ENCODE results near the gene ATAD5.

The ATAD5 gene
- 12.3 to 15.7 (median 12.4) reads per million in 3 donors for total RNA-seq

GRCh38 chr17:30831663-30832437 lies at the start of gene ATAD5:
Gene ATAD5 (plus strand): TSS chr17:30831966. CDS start chr17:30832348, 382 bp downstream.
- H3K4me1 ChIP-seq (ENCODE audit: control insufficient read depth, insufficient read depth, low read length, poor library complexity, severe bottlenecking): peaks cover 5% of the 10 kb centered on the region
- DNase-seq: peak; percentile 74 to 83 (median 80)
- no peaks in the 10 kb centered on the region for H3K36me3 ChIP-seq (ENCODE audit: control insufficient read depth, insufficient read depth, low read length)
- no peaks in the 10 kb centered on the region for H3K27me3 ChIP-seq (replicated peaks; ENCODE audit: control insufficient read depth, insufficient read depth, low read length, poor library complexity, severe bottlenecking)
- peak within 1 kb of the TSS; percentile 94 for H3K4me3 ChIP-seq (ENCODE audit: insufficient read depth, low read depth, low read length, poor library complexity, severe bottlenecking)
- no peaks in the 10 kb centered on the region for H3K9me3 ChIP-seq (ENCODE audit: control insufficient read depth, low read length)
- H3K27ac ChIP-seq (ENCODE audit: insufficient read depth, low read length, poor library complexity, severe bottlenecking): peak within 1 kb of the TSS; percentile 56

GRCh38 chr17:30782206-30782605 lies 49.6 kb upstream of the ATAD5 start:
- H3K36me3 ChIP-seq (ENCODE audit: control insufficient read depth, insufficient read depth, low read length): peaks cover 40% of the 10 kb centered on the region

GRCh38 chr17:30788918-30789317 lies 42.8 kb upstream of the ATAD5 start:
- no peaks in the 10 kb centered on the region for H3K27me3 ChIP-seq (replicated peaks; ENCODE audit: control insufficient read depth, insufficient read depth, low read length, poor library complexity, severe bottlenecking)
- no peaks in the 10 kb centered on the region for H3K9me3 ChIP-seq (ENCODE audit: control insufficient read depth, low read length)
- peaks cover 44% of the 10 kb centered on the region for H3K36me3 ChIP-seq (ENCODE audit: control insufficient read depth, insufficient read depth, low read length)
- no peak for DNase-seq
- H3K4me1 ChIP-seq (ENCODE audit: control insufficient read depth, insufficient read depth, low read length, poor library complexity, severe bottlenecking): no peaks in the 10 kb centered on the region
- no peak overlapping the region for H3K4me3 ChIP-seq (ENCODE audit: insufficient read depth, low read depth, low read length, poor library complexity, severe bottlenecking)
- no peak overlapping the region for H3K27ac ChIP-seq (ENCODE audit: insufficient read depth, low read length, poor library complexity, severe bottlenecking)

More at GRCh38 chr17:30782206-30782605, 49.6 kb upstream of the ATAD5 start:
- Histone ChIP-seq H3K27ac (ENCODE audit: insufficient read depth, low read length, poor library complexity, severe bottlenecking) (no peak overlapping the region), H3K9me3 (ENCODE audit: control insufficient read depth, low read length) (no peaks in the 10 kb centered on the region), H3K4me3 (ENCODE audit: insufficient read depth, low read depth, low read length, poor library complexity, severe bottlenecking) (no peak overlapping the region), H3K27me3 (replicated peaks; ENCODE audit: control insufficient read depth, insufficient read depth, low read length, poor library complexity, severe bottlenecking) (no peaks in the 10 kb centered on the region), H3K4me1 (ENCODE audit: control insufficient read depth, insufficient read depth, low read length, poor library complexity, severe bottlenecking) (no peaks in the 10 kb centered on the region)
- DNase-seq: no peak

- Histone ChIP-seq H3K9me3 (ENCODE audit: control insufficient read depth, low read length) (no peaks in the 10 kb centered on the region), H3K27me3 (replicated peaks; ENCODE audit: control insufficient read depth, insufficient read depth, low read length, poor library complexity, severe bottlenecking) (no peaks in the 10 kb centered on the region), H3K4me3 (ENCODE audit: insufficient read depth, low read depth, low read length, poor library complexity, severe bottlenecking) (no peak overlapping the region), H3K4me1 (ENCODE audit: control insufficient read depth, insufficient read depth, low read length, poor library complexity, severe bottlenecking) (no peaks in the 10 kb centered on the region), H3K27ac (ENCODE audit: insufficient read depth, low read length, poor library complexity, severe bottlenecking) (no peak overlapping the region), H3K36me3 (ENCODE audit: control insufficient read depth, insufficient read depth, low read length) (peaks cover 45% of the 10 kb centered on the region)
- DNase-seq: no peak
These were observed 41.5 kb upstream of the ATAD5 start for GRCh38 chr17:30790279-30790678.

GRCh38 chr17:30793282-30793977 lies 38.3 kb upstream of the ATAD5 start:
- Histone ChIP-seq H3K9me3 (ENCODE audit: control insufficient read depth, low read length) (no peaks in the 10 kb centered on the region), H3K27ac (ENCODE audit: insufficient read depth, low read length, poor library complexity, severe bottlenecking) (no peak overlapping the region), H3K36me3 (ENCODE audit: control insufficient read depth, insufficient read depth, low read length) (peaks cover 63% of the 10 kb centered on the region)

GRCh38 chr17:30794372-30794771 lies 37.4 kb upstream of the ATAD5 start:
- peaks cover 65% of the 10 kb centered on the region for H3K36me3 ChIP-seq (ENCODE audit: control insufficient read depth, insufficient read depth, low read length)
- no peak for DNase-seq

More at GRCh38 chr17:30793282-30793977, 38.3 kb upstream of the ATAD5 start:
- H3K4me1 ChIP-seq (ENCODE audit: control insufficient read depth, insufficient read depth, low read length, poor library complexity, severe bottlenecking): no peaks in the 10 kb centered on the region
- no peak overlapping the region for H3K4me3 ChIP-seq (ENCODE audit: insufficient read depth, low read depth, low read length, poor library complexity, severe bottlenecking)
- no peaks in the 10 kb centered on the region for H3K27me3 ChIP-seq (replicated peaks; ENCODE audit: control insufficient read depth, insufficient read depth, low read length, poor library complexity, severe bottlenecking)
- no peak for DNase-seq

GRCh38 chr17:30796016-30796415 lies 35.8 kb upstream of the ATAD5 start:
- Histone ChIP-seq H3K27me3 (replicated peaks; ENCODE audit: control insufficient read depth, insufficient read depth, low read length, poor library complexity, severe bottlenecking) (no peaks in the 10 kb centered on the region), H3K27ac (ENCODE audit: insufficient read depth, low read length, poor library complexity, severe bottlenecking) (no peak overlapping the region), H3K9me3 (ENCODE audit: control insufficient read depth, low read length) (no peaks in the 10 kb centered on the region), H3K36me3 (ENCODE audit: control insufficient read depth, insufficient read depth, low read length) (peaks cover 78% of the 10 kb centered on the region), H3K4me3 (ENCODE audit: insufficient read depth, low read depth, low read length, poor library complexity, severe bottlenecking) (no peak overlapping the region), H3K4me1 (ENCODE audit: control insufficient read depth, insufficient read depth, low read length, poor library complexity, severe bottlenecking) (no peaks in the 10 kb centered on the region)
- DNase-seq: no peak

More at GRCh38 chr17:30794372-30794771, 37.4 kb upstream of the ATAD5 start:
- H3K4me3 ChIP-seq (ENCODE audit: insufficient read depth, low read depth, low read length, poor library complexity, severe bottlenecking): no peak overlapping the region
- H3K27ac ChIP-seq (ENCODE audit: insufficient read depth, low read length, poor library complexity, severe bottlenecking): no peak overlapping the region
- H3K9me3 ChIP-seq (ENCODE audit: control insufficient read depth, low read length): no peaks in the 10 kb centered on the region
- H3K4me1 ChIP-seq (ENCODE audit: control insufficient read depth, insufficient read depth, low read length, poor library complexity, severe bottlenecking): no peaks in the 10 kb centered on the region
- no peaks in the 10 kb centered on the region for H3K27me3 ChIP-seq (replicated peaks; ENCODE audit: control insufficient read depth, insufficient read depth, low read length, poor library complexity, severe bottlenecking)

GRCh38 chr17:30801671-30802070 lies 30.1 kb upstream of the ATAD5 start:
- Histone ChIP-seq H3K27ac (ENCODE audit: insufficient read depth, low read length, poor library complexity, severe bottlenecking) (no peak overlapping the region), H3K36me3 (ENCODE audit: control insufficient read depth, insufficient read depth, low read length) (peaks cover 63% of the 10 kb centered on the region), H3K4me1 (ENCODE audit: control insufficient read depth, insufficient read depth, low read length, poor library complexity, severe bottlenecking) (peaks cover 8% of the 10 kb centered on the region), H3K27me3 (replicated peaks; ENCODE audit: control insufficient read depth, insufficient read depth, low read length, poor library complexity, severe bottlenecking) (no peaks in the 10 kb centered on the region), H3K9me3 (ENCODE audit: control insufficient read depth, low read length) (no peaks in the 10 kb centered on the region), H3K4me3 (ENCODE audit: insufficient read depth, low read depth, low read length, poor library complexity, severe bottlenecking) (no peak overlapping the region)
- DNase-seq: no peak

- Histone ChIP-seq H3K27me3 (replicated peaks; ENCODE audit: control insufficient read depth, insufficient read depth, low read length, poor library complexity, severe bottlenecking) (no peaks in the 10 kb centered on the region), H3K27ac (ENCODE audit: insufficient read depth, low read length, poor library complexity, severe bottlenecking) (no peak overlapping the region), H3K4me1 (ENCODE audit: control insufficient read depth, insufficient read depth, low read length, poor library complexity, severe bottlenecking) (peaks cover 32% of the 10 kb centered on the region), H3K4me3 (ENCODE audit: insufficient read depth, low read depth, low read length, poor library complexity, severe bottlenecking) (no peak overlapping the region), H3K36me3 (ENCODE audit: control insufficient read depth, insufficient read depth, low read length) (peaks cover 30% of the 10 kb centered on the region), H3K9me3 (ENCODE audit: control insufficient read depth, low read length) (no peaks in the 10 kb centered on the region)
- no peak for DNase-seq
These were observed 25.8 kb upstream of the ATAD5 start for GRCh38 chr17:30805944-30806456.

- H3K9me3 ChIP-seq (ENCODE audit: control insufficient read depth, low read length): no peaks in the 10 kb centered on the region
- H3K36me3 ChIP-seq (ENCODE audit: control insufficient read depth, insufficient read depth, low read length): peaks cover 14% of the 10 kb centered on the region
- no peaks in the 10 kb centered on the region for H3K27me3 ChIP-seq (replicated peaks; ENCODE audit: control insufficient read depth, insufficient read depth, low read length, poor library complexity, severe bottlenecking)
- H3K27ac ChIP-seq (ENCODE audit: insufficient read depth, low read length, poor library complexity, severe bottlenecking): peak overlapping the region; percentile 18
- H3K4me3 ChIP-seq (ENCODE audit: insufficient read depth, low read depth, low read length, poor library complexity, severe bottlenecking): no peak overlapping the region
- no peak for DNase-seq
- peaks cover 46% of the 10 kb centered on the region for H3K4me1 ChIP-seq (ENCODE audit: control insufficient read depth, insufficient read depth, low read length, poor library complexity, severe bottlenecking)
These were observed 23.9 kb upstream of the ATAD5 start for GRCh38 chr17:30807896-30808295.

Data from effector memory CD4-positive, alpha-beta T cell (primary cell).